GM23248 (cell line): ENCODE measurements around the gene TMEM192.

Experiments used
- EZH2 ChIP-seq: fragments of 200-600 bp; sonication (generic); IDR thresholded peaks from 2 replicates; pipeline ENCODE4 v1.6.1; 2018; ENCODE audit warnings: antibody characterized with exemption, mild to moderate bottlenecking; ENCODE audit not compliant: insufficient read depth, poor library complexity, severe bottlenecking
- EZH2phosphoT487 ChIP-seq: fragments of 200-600 bp; sonication (generic); IDR thresholded peaks from 2 replicates; pipeline ENCODE4 v1.6.1; 2018; ENCODE audit warnings: antibody characterized with exemption, moderate library complexity, mild to moderate bottlenecking, low read depth; ENCODE audit not compliant: insufficient read depth

DNA sequence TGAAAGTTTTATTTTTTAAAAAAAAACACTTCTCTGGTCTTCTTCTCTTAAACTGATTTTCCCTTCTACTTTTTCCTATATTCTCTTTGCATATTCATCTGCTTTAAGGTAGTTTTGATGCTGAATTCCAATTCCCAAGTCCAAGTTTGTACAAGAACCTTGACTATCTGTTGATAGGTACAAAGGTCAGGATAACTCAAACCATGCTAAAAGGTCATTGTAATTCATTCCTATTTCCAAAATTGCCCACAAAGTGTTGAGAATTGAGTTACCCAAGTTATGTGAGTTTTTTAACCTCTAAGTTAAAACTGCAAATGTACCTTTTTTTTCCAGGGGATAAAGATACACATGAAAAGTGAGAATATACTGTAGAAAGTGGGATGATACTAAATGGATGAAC lies 46.1 kb upstream of the TMEM192 start:
- TF ChIP-seq EZH2phosphoT487 (no peak), EZH2 (no peak)
